ENCODE data around the gene ZNF350. TPM values are rescaled to one million over a fixed set of nuclear protein-coding genes. Genes with fewer than 3 reads are reported as not detected.

The ZNF350 gene
- total RNA-seq, 4 donors from 2014 or later, result 7.8 to 30.3 (median 14.5) TPM

- no peak for DNase-seq
- no peaks in the 10 kb centered on the region for H3K4me1 ChIP-seq
- intact Hi-C loops (cut with DNase I; ENCODE audit: low total_unique reads), result no loop called here
These were observed 37.7 kb downstream of the ZNF350 start for GRCh38 chr19:51948975-51949374.

DNA sequence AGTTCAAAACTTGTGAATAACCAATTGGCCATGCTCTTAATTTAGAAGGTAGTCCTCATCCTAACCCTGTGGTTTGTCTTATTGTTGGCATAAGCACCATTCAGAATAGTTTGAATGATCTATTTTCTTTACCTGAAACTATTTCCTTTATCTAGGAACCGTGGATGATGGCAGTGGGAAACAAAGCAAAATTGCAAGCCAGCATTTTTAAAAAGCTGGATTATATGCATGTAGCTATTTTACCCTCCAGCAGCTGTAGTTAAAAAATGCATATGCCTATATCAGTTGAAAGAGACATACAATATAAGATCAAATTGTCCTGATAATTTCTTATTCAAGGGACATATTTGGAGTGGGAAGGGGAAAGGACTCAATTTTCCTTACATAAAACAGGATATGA, 40.0 kb downstream of the ZNF350 start:
- in situ Hi-C loops (cut with MboI; ENCODE audit: low pct_ligation_motif_present in 1 of 4, low pct_unique_long_range_greater_than_20kb in 1 of 4, low sequenced_read_pairs in 3 of 4), result no loop called here

More at GRCh38 chr19:51948975-51949374, 37.7 kb downstream of the ZNF350 start:
- in situ Hi-C loops (cut with MboI; ENCODE audit: low pct_ligation_motif_present in 1 of 4, low pct_unique_long_range_greater_than_20kb in 1 of 4, low sequenced_read_pairs in 3 of 4), result no loop called here
- H3K27ac ChIP-seq, result no peak overlapping the region
- peaks cover 2 to 23% (median 14%) of the 10 kb centered on the region in 4 donors for H3K36me3 ChIP-seq
- 51% methylated on average over 25 of the region's 25 CpGs; no CpG with 5 or more reads in 1 of the 2 donors for WGBS, 2 donors (ENCODE audit: low coverage in 1 of 2)
- no peak overlapping the region for H3K4me3 ChIP-seq
- peaks cover 76 to 81% of the 10 kb centered on the region in 2 donors for H3K9me3 ChIP-seq
- H3K27me3 ChIP-seq, result no peaks in the 10 kb centered on the region
- TF ChIP-seq EP300 (IDR thresholded peaks at IDR 0.05; ENCODE audit: low read depth) (no peak), CTCF (IDR thresholded peaks at IDR 0.05) (no peak), POLR2AphosphoS5 (IDR thresholded peaks at IDR 0.05) (no peak), POLR2A (IDR thresholded peaks at IDR 0.05) (no peak)

GRCh38 chr19:51944798-51945552, 41.7 kb downstream of the ZNF350 start:
- no peak overlapping the region for H3K4me3 ChIP-seq
- TF ChIP-seq CTCF (IDR thresholded peaks at IDR 0.05), result no peak
- TF ChIP-seq POLR2AphosphoS5 (IDR thresholded peaks at IDR 0.05), result no peak
- no peak for TF ChIP-seq POLR2A (IDR thresholded peaks at IDR 0.05)
- TF ChIP-seq EP300 (IDR thresholded peaks at IDR 0.05; ENCODE audit: low read depth), result no peak
- peaks cover 94 to 97% of the 10 kb centered on the region in 2 donors for H3K9me3 ChIP-seq
- peaks cover 16 to 63% (median 43%) of the 10 kb centered on the region in 4 donors for H3K36me3 ChIP-seq
- H3K27ac ChIP-seq, result no peak overlapping the region
- WGBS, 2 donors (ENCODE audit: low coverage in 1 of 2), result 96 to 100% methylated on average over 5 to 7 of the region's 7 CpGs
- intact Hi-C loops (cut with DNase I; ENCODE audit: low total_unique reads), result no loop called here
- no peaks in the 10 kb centered on the region for H3K27me3 ChIP-seq
- no peaks in the 10 kb centered on the region for H3K4me1 ChIP-seq
- DNase-seq, result no peak
- in situ Hi-C loops (cut with MboI; ENCODE audit: low pct_ligation_motif_present in 1 of 4, low pct_unique_long_range_greater_than_20kb in 1 of 4, low sequenced_read_pairs in 3 of 4), result no loop called here

More for the DNA sequence above, 40.0 kb downstream of the ZNF350 start:
- Histone ChIP-seq H3K9me3 (peaks cover 89 to 90% of the 10 kb centered on the region in 2 donors), H3K27me3 (no peaks in the 10 kb centered on the region), H3K36me3 (peaks cover 13 to 47% (median 33%) of the 10 kb centered on the region in 4 donors), H3K4me1 (no peaks in the 10 kb centered on the region), H3K4me3 (no peak overlapping the region), H3K27ac (no peak overlapping the region)
- WGBS, 2 donors (ENCODE audit: low coverage in 1 of 2), result 86 to 91% methylated on average over 1 of the region's 1 CpG
- intact Hi-C loops (cut with DNase I; ENCODE audit: low total_unique reads), result no loop called here
- TF ChIP-seq EP300 (IDR thresholded peaks at IDR 0.05; ENCODE audit: low read depth), result no peak
- no peak for TF ChIP-seq POLR2A (IDR thresholded peaks at IDR 0.05)
- no peak for TF ChIP-seq CTCF (IDR thresholded peaks at IDR 0.05)
- DNase-seq, result no peak

GRCh38 chr19:51938936-51939335, 47.7 kb downstream of the ZNF350 start:
- no peak for DNase-seq
- no peak overlapping the region for H3K4me3 ChIP-seq
- 93 to 99% methylated on average over 2 of the region's 2 CpGs for WGBS, 2 donors (ENCODE audit: low coverage in 1 of 2)
- no peak for TF ChIP-seq CTCF (IDR thresholded peaks at IDR 0.05)
- TF ChIP-seq POLR2A (IDR thresholded peaks at IDR 0.05), result no peak
- no peak for TF ChIP-seq POLR2AphosphoS5 (IDR thresholded peaks at IDR 0.05)
- no peak for TF ChIP-seq EP300 (IDR thresholded peaks at IDR 0.05; ENCODE audit: low read depth)
- intact Hi-C loops (cut with DNase I; ENCODE audit: low total_unique reads), result no loop called here
- no peak overlapping the region for H3K27ac ChIP-seq
- peaks cover 63 to 93% of the 10 kb centered on the region in 2 donors for H3K9me3 ChIP-seq
- no peaks in the 10 kb centered on the region for H3K27me3 ChIP-seq
- no peaks in the 10 kb centered on the region for H3K4me1 ChIP-seq
- H3K36me3 ChIP-seq, result peaks cover 16 to 100% (median 61%) of the 10 kb centered on the region in 4 donors
- in situ Hi-C loops (cut with MboI; ENCODE audit: low pct_ligation_motif_present in 1 of 4, low pct_unique_long_range_greater_than_20kb in 1 of 4, low sequenced_read_pairs in 3 of 4), result no loop called here
